NB4 (cell line): ENCODE measurements around the gene MROH2A.
"Not testable (repeated sequence)": the region's sequence is repeated elsewhere in the genome, so short reads cannot be mapped to it uniquely, and the experiment has no call there.

Experiments used
- CTCF ChIP-seq: IDR thresholded peaks from one replicate; pipeline ENCODE4 v1.5.1; 2012; ENCODE audit warnings: low read depth, low read length
- POLR2A ChIP-seq: IDR thresholded peaks from 2 replicates; pipeline ENCODE4 v1.6.1; 2011; ENCODE audit warnings: mild to moderate bottlenecking; ENCODE audit not compliant: insufficient read length; ENCODE audit errors: extremely low read depth

GRCh38 chr2:233751212-233752009, 26.7 kb upstream of the MROH2A start:
- not testable (repeated sequence) for TF ChIP-seq POLR2A, CTCF
